Esophagus muscularis mucosa (tissue), 3 donors: Measurements from ENCODE around the gene SEMA5A.

Source experiments
- CTCF ChIP-seq, 3 experiments: fragments of 200-600 bp in 2 of 3; fragments of 450-650 bp in 1 of 3; sonication (generic) in 2 of 3; IDR thresholded peaks; one replicate each; pipeline ENCODE4 v1.5.1; 2017 to 2019; ENCODE audit warnings: antibody characterized with exemption in 3 of 3, mild to moderate bottlenecking in 2 of 3, moderate library complexity in 1 of 3
- POLR2A ChIP-seq: fragments of 450-650 bp; IDR thresholded peaks from one replicate; pipeline ENCODE4 v1.6.1; 2017; ENCODE audit warnings: antibody characterized with exemption, moderate library complexity, mild to moderate bottlenecking, low read depth

GRCh38 chr5:9047932-9048331 is 497.9 kb downstream of the SEMA5A start:
- TF ChIP-seq POLR2A = no peak
- TF ChIP-seq CTCF (IDR thresholded peaks at IDR 0.05) = no peak
